GM20000 (cell line): Measurements from ENCODE around the gene KITLG.

Experiments used
- DNase-seq: peaks from one replicate; pipeline ENCODE4 v3.0.0; 2012; ENCODE audit warnings: low spot score
- TF ChIP-seq, protein P1 (sequence below): IDR thresholded peaks from 2 replicates; pipeline ENCODE4 v1.5.1; 2012; ENCODE audit warnings: mild to moderate bottlenecking, control low read depth; ENCODE audit errors: extremely low read depth, missing control alignments

KITLG gene

GRCh38 chr12:88458327-88458726 is 121.9 kb downstream of the KITLG start:
- no peak for DNase-seq

GRCh38 chr12:88453323-88453722 is 126.9 kb downstream of the KITLG start:
- DNase-seq = no peak
- TF ChIP-seq, protein P1, sequence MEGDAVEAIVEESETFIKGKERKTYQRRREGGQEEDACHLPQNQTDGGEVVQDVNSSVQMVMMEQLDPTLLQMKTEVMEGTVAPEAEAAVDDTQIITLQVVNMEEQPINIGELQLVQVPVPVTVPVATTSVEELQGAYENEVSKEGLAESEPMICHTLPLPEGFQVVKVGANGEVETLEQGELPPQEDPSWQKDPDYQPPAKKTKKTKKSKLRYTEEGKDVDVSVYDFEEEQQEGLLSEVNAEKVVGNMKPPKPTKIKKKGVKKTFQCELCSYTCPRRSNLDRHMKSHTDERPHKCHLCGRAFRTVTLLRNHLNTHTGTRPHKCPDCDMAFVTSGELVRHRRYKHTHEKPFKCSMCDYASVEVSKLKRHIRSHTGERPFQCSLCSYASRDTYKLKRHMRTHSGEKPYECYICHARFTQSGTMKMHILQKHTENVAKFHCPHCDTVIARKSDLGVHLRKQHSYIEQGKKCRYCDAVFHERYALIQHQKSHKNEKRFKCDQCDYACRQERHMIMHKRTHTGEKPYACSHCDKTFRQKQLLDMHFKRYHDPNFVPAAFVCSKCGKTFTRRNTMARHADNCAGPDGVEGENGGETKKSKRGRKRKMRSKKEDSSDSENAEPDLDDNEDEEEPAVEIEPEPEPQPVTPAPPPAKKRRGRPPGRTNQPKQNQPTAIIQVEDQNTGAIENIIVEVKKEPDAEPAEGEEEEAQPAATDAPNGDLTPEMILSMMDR = no peak

More at GRCh38 chr12:88458327-88458726, 121.9 kb downstream of the KITLG start:
- TF ChIP-seq, protein P1 = no peak

DNA sequence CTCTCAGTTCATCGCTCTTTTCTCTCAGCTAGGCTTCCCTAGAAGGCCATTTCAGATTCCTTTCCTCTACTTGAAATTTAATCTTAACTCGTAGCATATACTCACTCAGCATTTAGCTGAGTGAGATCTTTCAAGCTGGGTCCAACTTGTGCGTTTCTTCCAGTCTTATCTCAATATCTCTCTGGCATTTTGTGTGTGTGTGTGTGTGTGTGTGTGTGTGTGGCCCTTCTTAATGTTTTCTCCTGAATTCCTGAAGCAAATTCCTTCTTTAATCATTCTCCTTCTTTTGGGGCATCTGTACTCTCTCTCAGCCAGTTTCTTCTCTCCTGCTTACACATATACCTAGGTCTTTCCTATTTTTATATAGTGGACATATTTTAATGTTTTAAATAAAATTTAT is 129.1 kb downstream of the KITLG start:
- no peak for DNase-seq
- TF ChIP-seq, protein P1 = no peak

DNA sequence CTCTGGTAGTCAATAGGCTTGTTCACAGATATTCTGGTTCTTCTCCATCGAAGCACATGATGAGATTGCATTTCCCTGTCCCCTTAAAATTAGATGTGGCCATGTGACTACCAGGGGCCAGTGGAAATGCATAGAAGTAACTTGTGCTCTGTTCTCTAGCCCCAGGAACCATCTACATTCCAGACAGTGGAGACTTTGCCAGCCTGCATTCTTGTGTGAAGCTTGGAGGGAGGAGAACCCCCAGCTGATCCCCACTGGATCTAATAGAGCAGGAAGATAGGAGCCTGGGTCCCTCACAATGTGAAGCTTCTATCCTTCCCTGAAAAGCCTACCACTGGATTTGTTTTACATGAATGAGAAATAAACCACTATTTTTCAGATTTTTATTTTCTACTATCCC is 130.1 kb downstream of the KITLG start:
- DNase-seq = no peak
- TF ChIP-seq, protein P1 = no peak

DNA sequence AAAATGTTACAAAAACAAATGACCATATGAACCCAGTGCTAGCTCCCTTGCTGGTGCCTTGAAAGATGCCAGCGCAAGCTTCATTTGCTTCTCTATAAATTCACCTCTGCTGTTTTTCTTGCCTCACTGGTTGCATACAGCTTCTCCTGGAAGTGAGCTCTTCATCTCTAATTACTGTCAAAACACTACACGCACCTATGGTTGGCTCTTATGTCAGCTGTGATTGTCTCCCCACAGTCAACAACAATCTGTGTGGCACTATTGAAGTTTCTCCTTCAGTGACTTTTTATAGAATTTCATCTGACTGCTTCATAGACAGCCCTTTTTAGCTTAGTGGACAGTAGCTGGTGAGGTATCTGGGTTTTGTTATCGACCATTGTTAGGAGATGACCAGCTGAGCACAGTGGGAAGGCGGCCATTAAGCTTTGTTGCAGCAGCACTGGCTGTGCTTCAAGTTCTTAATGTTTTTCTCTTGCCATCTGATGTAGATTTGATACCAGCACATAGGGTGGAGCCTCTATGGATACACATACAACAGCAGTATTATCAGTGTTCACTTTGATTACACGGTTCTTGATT is 131.8 kb downstream of the KITLG start:
- DNase-seq = no peak
- TF ChIP-seq, protein P1 = no peak

DNA sequence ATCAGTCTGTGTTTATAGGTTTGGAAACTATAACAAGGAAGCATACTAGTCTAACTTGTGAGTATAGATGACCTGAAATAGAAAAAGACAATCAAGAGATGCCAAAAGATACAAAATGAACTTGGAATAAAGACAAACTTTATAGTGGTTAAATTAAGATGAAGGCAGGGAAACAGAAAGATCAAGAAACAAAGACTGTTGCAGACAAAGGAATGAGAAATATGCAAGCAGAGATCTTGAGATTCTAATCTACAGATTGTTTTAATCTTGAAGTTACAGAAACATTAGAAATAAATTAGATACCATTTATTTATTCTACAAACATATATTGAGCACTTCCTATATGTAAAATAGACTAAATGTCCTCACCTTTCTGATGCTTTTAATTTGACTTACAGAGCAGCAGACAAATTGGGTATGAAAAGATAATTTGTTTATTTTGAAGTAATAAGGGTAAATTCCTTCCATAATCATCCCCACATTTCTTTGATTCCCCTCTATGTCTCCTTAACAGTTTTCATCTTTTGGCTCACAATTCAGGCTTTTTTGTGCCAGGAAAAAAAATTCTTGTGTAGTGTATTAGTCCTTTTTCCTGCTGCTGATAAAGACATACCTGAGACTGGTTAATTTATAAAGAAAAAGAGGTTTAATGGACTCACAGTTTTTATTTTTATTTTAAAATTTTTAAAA is 134.4 kb downstream of the KITLG start:
- TF ChIP-seq, protein P1 = no peak
- no peak for DNase-seq

DNA sequence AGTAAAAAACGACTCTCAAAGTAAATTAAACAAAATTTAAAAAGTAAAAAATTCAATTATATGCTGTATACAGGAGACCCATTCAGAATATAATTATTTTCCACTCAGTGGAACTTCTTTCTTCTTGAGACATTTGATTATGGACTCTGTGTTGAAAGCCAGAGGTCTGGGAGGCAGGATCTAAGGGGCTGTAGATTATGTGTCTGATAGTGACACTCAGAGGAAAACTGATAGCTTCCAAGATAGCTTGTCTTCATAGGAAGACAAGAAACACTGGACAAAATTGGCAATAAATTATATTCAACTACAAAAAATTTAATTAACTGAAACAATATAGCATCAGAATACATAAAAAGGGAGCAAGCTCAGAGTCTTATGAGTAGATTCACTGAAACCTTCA is 135.8 kb downstream of the KITLG start:
- TF ChIP-seq, protein P1 = no peak
- DNase-seq = no peak
